Neural cell (in vitro differentiated cells): Measurements from ENCODE around the gene WNT4. TPM values are rescaled to one million over a fixed set of nuclear protein-coding genes. Genes with fewer than 3 reads are reported as not detected.

Experiments
- H2AFZ ChIP-seq: fragments of 200-600, 300-800 bp; sonication (generic), shearing (Covaris generic); 2 replicates; pipeline ENCODE4 v1.6.0; 2014; ENCODE audit warnings: low read depth, mild to moderate bottlenecking, antibody characterized with exemption, low read length, moderate library complexity
- H3F3A ChIP-seq: fragments of 200-600 bp; shearing (Covaris generic); 2 replicates; pipeline ENCODE4 v1.6.1; 2016; ENCODE audit warnings: mild to moderate bottlenecking, moderate library complexity, mixed read lengths, antibody characterized with exemption, low read length; ENCODE audit not compliant: insufficient read depth, poor library complexity, severe bottlenecking
- H3K27ac ChIP-seq: fragments of 200-600, 300-800 bp; sonication (generic), shearing (Covaris generic); 2 replicates; pipeline ENCODE4 v1.5.1; 2014; ENCODE audit warnings: mild to moderate bottlenecking, low read length, moderate library complexity
- H3K27me3 ChIP-seq: fragments of 300-800, 200-600 bp; sonication (generic), shearing (Covaris generic); 2 replicates; pipeline ENCODE4 v1.6.0; 2014; ENCODE audit warnings: mild to moderate bottlenecking, low read depth, low read length, moderate library complexity; ENCODE audit not compliant: insufficient read depth
- H3K36me3 ChIP-seq: fragments of 300-800, 200-600 bp; sonication (generic), shearing (Covaris generic); 2 replicates; pipeline ENCODE4 v1.5.1; 2014; ENCODE audit warnings: mild to moderate bottlenecking, antibody characterized with exemption, low read length, moderate library complexity; ENCODE audit not compliant: insufficient read depth
- H3K4me2 ChIP-seq: fragments of 300-800, 200-600 bp; sonication (generic), shearing (Covaris generic); 2 replicates; pipeline ENCODE4 v1.6.0; 2014; ENCODE audit warnings: mild to moderate bottlenecking, low read length
- H3K4me3 ChIP-seq: fragments of 300-800, 200-600 bp; sonication (generic), shearing (Covaris generic); 2 replicates; pipeline ENCODE4 v1.5.1; 2014; ENCODE audit warnings: mild to moderate bottlenecking, low read length, moderate library complexity
- H3K79me2 ChIP-seq: fragments of 200-600 bp; shearing (Covaris generic); replicated peaks from 2 replicates; pipeline ENCODE4 v1.6.0; 2014; ENCODE audit warnings: mild to moderate bottlenecking, low read length, moderate library complexity; ENCODE audit not compliant: insufficient read depth
- H3K9ac ChIP-seq: fragments of 300-800, 200-600 bp; sonication (generic), shearing (Covaris generic); 2 replicates; pipeline ENCODE4 v1.6.1; 2016; ENCODE audit warnings: mild to moderate bottlenecking, low read length, mixed read lengths
- H3K9me2 ChIP-seq: fragments of 200-600 bp; shearing (Covaris generic); 2 replicates; pipeline ENCODE4 v1.6.1; 2016; ENCODE audit warnings: mild to moderate bottlenecking, low read length, mixed read lengths; ENCODE audit not compliant: insufficient read depth
- H3K9me3 ChIP-seq: fragments of 200-600, 300-800 bp; sonication (generic), shearing (Covaris generic); 2 replicates; pipeline ENCODE4 v1.6.1; 2016; ENCODE audit warnings: mild to moderate bottlenecking, mixed run types, low read length, moderate library complexity, mixed read lengths
- H4K20me1 ChIP-seq: fragments of 200-600 bp; shearing (Covaris generic); 2 replicates; pipeline ENCODE4 v1.6.1; 2016; ENCODE audit warnings: mild to moderate bottlenecking, mixed run types; ENCODE audit not compliant: insufficient read depth
- CTCF ChIP-seq: fragments of 450-650 bp; IDR thresholded peaks from 2 replicates; pipeline ENCODE4 v1.5.1; 2014; ENCODE audit warnings: antibody characterized with exemption, mild to moderate bottlenecking, moderate library complexity; ENCODE audit not compliant: poor library complexity, severe bottlenecking
- EP300 ChIP-seq: fragments of 450-650 bp; conservative IDR thresholded peaks from 2 replicates; pipeline ENCODE4 v1.6.1; 2014; ENCODE audit warnings: antibody characterized with exemption, mild to moderate bottlenecking, moderate library complexity; ENCODE audit not compliant: poor library complexity, severe bottlenecking
- EZH2 ChIP-seq: fragments of 200-600, 300-800 bp; shearing (Covaris generic), sonication (generic); IDR thresholded peaks from 2 replicates; pipeline ENCODE4 v1.6.1; 2014; ENCODE audit warnings: antibody characterized with exemption, low read length, borderline replicate concordance, mild to moderate bottlenecking; ENCODE audit not compliant: insufficient read depth, poor library complexity, severe bottlenecking
- MXI1 ChIP-seq: fragments of 450-650 bp; conservative IDR thresholded peaks from 2 replicates; pipeline ENCODE4 v1.6.1; 2014; ENCODE audit warnings: antibody characterized with exemption, mild to moderate bottlenecking; ENCODE audit not compliant: poor library complexity, severe bottlenecking
- RAD21 ChIP-seq: fragments of 450-650 bp; conservative IDR thresholded peaks from 2 replicates; pipeline ENCODE4 v1.6.1; 2014; ENCODE audit warnings: antibody characterized with exemption, mild to moderate bottlenecking, moderate library complexity
- REST ChIP-seq: IDR thresholded peaks from 2 replicates; pipeline ENCODE4 v1.6.1; 2012; ENCODE audit warnings: borderline replicate concordance
- SMC3 ChIP-seq: fragments of 450-650 bp; conservative IDR thresholded peaks from 2 replicates; pipeline ENCODE4 v1.6.1; 2014; ENCODE audit warnings: antibody characterized with exemption, mild to moderate bottlenecking, moderate library complexity; ENCODE audit not compliant: poor library complexity
- TAF1 ChIP-seq: IDR thresholded peaks from 2 replicates; pipeline ENCODE4 v1.6.1; 2012; ENCODE audit warnings: low read depth
- polyA plus RNA-seq: library from polyadenylated mRNA; depleted of rRNA; stranded (reverse); fragments of >200 nt; gene quantifications from 2 replicates; pipeline ENCODE4 v1.2.3, GENCODE V29; 2014

WNT4 gene
- polyA plus RNA-seq, 1 donor from 2014 or later: 5.1 TPM

DNA sequence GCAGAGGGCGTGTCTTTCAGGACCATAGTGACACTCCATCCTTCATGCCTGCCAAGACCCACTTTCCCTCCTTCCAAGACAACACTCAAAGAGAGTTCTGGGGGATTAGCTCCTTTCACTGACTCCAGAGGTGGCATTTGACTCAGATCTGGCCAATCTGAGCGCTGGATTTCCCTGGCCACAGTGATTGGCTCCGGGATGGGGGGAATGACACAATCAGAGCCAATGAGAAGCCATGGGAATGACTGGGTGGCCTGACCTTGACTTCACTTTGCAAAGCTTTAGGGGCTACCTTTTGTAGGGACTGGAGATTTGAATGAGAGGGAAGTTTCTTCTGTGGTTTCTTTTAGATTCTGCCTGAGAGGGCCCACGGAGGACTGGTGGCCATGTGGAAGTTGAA, 26.9 kb upstream of the WNT4 start:
- no peaks in the 10 kb centered on the region for H3K36me3 ChIP-seq
- TF ChIP-seq REST (no peak), TAF1 (no peak), EP300 (no peak), EZH2 (no peak)
- H3K9me2 ChIP-seq: no peaks in the 10 kb centered on the region
- no peaks in the 10 kb centered on the region for H3F3A ChIP-seq
- no peak overlapping the region for H3K4me3 ChIP-seq
- H3K4me2 ChIP-seq: no peak overlapping the region
- no peaks in the 10 kb centered on the region for H4K20me1 ChIP-seq
- no peak overlapping the region for H3K9ac ChIP-seq
- no peaks in the 10 kb centered on the region for H3K9me3 ChIP-seq
- no peak overlapping the region for H2AFZ ChIP-seq
- H3K27me3 ChIP-seq: no peaks in the 10 kb centered on the region
- H3K79me2 ChIP-seq: no peaks in the 10 kb centered on the region
- no peak overlapping the region for H3K27ac ChIP-seq

DNA sequence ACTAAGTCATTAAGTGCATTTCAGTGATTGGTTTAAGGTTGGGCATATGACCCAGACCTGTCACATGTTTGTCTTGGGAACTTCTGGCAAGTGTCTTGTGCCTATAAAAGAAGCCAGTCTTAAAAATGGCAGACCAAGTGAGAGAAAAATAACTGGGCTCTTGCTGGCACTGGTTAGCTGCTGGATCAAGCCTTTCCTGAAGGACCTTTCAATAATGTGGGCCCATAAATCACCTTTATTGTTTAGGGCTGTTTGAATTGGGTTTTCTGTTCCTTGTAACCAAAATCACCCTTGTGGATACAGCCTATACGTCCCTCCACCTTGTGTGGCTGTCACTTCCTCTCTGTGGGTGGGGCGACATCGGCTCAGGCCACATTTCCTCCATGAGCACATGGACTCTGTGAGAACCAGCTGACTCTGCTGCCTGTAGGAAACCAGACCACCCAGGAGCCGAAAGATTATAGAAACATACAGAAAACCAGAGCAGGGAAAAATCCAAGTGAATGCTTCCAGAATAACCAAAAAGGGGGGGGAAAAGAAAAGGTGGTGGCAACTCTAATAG, 25.6 kb upstream of the WNT4 start:
- no peaks in the 10 kb centered on the region for H3K27me3 ChIP-seq
- H3K27ac ChIP-seq: no peak overlapping the region
- no peaks in the 10 kb centered on the region for H3K9me3 ChIP-seq
- no peak overlapping the region for H3K4me2 ChIP-seq
- TF ChIP-seq EP300: no peak
- TF ChIP-seq MXI1: no peak
- no peak for TF ChIP-seq TAF1
- TF ChIP-seq RAD21: no peak
- no peak for TF ChIP-seq SMC3
- no peak for TF ChIP-seq CTCF
- TF ChIP-seq REST: no peak
- no peak overlapping the region for H2AFZ ChIP-seq
- no peak overlapping the region for H3K4me3 ChIP-seq
- H3K79me2 ChIP-seq: no peaks in the 10 kb centered on the region
- no peaks in the 10 kb centered on the region for H4K20me1 ChIP-seq
- H3K36me3 ChIP-seq: no peaks in the 10 kb centered on the region
- no peaks in the 10 kb centered on the region for H3K9me2 ChIP-seq
- H3K9ac ChIP-seq: no peak overlapping the region
- no peaks in the 10 kb centered on the region for H3F3A ChIP-seq
